Heart left ventricle (tissue), 13 donors: Measurements from ENCODE around the gene RYR3.

Experiments
- POLR2A ChIP-seq, 2 donors: fragments of 450-650 bp; IDR thresholded peaks; one replicate each; pipeline ENCODE4 v1.6.1; 2017; ENCODE audit warnings: antibody characterized with exemption in 2 of 2, mild to moderate bottlenecking in 2 of 2, moderate library complexity in 2 of 2
- TF ChIP-seq, protein P1 (sequence below), 12 donors: fragments of 200-600 bp; sonication (generic) in 4 of 12; IDR thresholded peaks; one replicate each; pipeline versions ENCODE4 v1.5.0 to v1.8.0; 2018 to 2022; ENCODE audit warnings: antibody characterized with exemption in 12 of 12, mild to moderate bottlenecking in 5 of 12
- donor health status: ischemic (EF 13 %, LVEDD 7.1; RV severe dilation, severe dysfunction).
- donor health status: DM: no; HTN: yes; CAD: no.
- donor health status: DM: no; HTN: no; CAD: no.
- donor health status: ischemic (EF 25% LVEDD 6.9; RV normal size, moderate dysfunction).
- donor health status: ischemic (EF 25% LVEDD 5.7; RV mildly dilated, moderate dysfunction).
- donor health status: ischemic (EF 35%, LVEDD 5.7; RV mildly dilated, moderate dysfunction).
- donor health status: nonischemic (EF 11% LVEDD 7.7; RV severe dilation, severe dysfunction).
- donor health status: DM: yes; HTN: yes; CAD: no.
- donor health status: PGD.
- donor health status: ischemic (EF 29% LVEDD 5.4; RV normal size, mild dysfunction).
- donor health status: nonischemic (EF 23%, LVEDD 6.1; RV moderate dilation, normal function).

DNA sequence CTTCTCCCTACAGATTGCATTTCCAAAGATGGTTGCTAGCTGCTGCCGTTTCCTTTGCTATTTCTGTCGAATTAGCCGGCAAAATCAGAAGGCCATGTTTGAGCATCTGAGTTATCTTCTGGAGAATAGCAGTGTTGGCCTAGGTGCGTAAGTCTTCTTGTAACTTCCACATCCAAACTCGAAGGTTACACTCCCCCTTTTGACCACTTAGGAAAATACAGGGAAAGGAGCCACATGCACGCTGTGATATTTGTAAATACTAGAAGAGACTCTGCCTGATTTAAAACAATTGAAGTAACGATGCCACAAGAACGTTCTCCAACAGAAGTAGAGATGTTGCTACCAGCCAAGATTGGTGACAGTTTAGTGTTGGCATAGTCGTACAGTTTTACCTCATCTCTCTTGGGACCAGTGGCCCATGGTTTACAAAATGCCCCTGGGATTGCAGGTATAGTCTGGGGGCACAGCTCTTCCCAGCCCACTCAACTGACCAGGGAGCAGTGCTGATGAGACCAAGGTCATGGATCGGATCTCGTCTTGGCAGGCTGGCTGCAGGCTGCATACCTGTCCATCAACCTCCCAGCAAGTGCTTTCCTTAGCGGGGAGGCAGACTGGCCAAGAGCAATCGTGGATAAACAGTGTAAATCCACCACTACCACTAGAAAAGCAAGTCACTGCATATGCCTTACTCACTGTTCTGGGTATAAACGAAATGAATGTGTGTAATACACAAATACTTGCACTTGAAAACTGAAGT lies 389.1 kb downstream of the RYR3 start:
- TF ChIP-seq, protein P1, sequence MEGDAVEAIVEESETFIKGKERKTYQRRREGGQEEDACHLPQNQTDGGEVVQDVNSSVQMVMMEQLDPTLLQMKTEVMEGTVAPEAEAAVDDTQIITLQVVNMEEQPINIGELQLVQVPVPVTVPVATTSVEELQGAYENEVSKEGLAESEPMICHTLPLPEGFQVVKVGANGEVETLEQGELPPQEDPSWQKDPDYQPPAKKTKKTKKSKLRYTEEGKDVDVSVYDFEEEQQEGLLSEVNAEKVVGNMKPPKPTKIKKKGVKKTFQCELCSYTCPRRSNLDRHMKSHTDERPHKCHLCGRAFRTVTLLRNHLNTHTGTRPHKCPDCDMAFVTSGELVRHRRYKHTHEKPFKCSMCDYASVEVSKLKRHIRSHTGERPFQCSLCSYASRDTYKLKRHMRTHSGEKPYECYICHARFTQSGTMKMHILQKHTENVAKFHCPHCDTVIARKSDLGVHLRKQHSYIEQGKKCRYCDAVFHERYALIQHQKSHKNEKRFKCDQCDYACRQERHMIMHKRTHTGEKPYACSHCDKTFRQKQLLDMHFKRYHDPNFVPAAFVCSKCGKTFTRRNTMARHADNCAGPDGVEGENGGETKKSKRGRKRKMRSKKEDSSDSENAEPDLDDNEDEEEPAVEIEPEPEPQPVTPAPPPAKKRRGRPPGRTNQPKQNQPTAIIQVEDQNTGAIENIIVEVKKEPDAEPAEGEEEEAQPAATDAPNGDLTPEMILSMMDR (IDR thresholded peaks at IDR 0.05): peak in 2 of 12 donors; percentile 21 to 22
- TF ChIP-seq POLR2A (IDR thresholded peaks at IDR 0.05): no peak
